ENCODE data around the gene ARHGEF33. TPM values are rescaled to one million over a fixed set of nuclear protein-coding genes. Genes with fewer than 3 reads are reported as not detected.

ARHGEF33 gene
- total RNA-seq, 2 experiments from 2014 or later: 0.28 TPM; not detected in 1

DNA sequence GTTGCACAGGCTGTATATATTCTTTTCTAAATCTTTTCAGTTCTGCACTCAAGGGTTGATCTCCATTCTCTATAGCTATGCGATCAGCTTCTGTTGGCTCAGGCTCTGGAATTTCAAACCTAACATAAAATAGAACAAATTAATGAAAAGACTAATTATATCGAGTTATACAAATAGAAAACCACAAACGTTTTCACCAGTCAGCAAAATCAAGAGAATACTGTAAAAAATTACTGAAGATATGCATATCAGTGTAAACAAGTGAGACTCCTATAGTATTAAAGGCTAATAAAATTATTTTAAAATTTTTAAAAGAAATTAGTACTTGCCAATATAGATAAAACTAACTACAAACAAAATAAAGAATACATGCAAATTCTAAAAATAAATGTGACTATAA, 124.2 kb downstream of the ARHGEF33 start:
- H3K27ac Mint-ChIP-seq: no peak overlapping the region
- H3K4me3 Mint-ChIP-seq: no peak overlapping the region
- H3K9me3 Mint-ChIP-seq: no peaks in the 10 kb centered on the region
- CTCF ChIA-PET: interaction anchor here (1.6 kb wide), 1 partner anchor 66 kb away, joined by 6 read pairs; no protein-coding TSS in a partner anchor
- no peak for DNase-seq
- no peaks in the 10 kb centered on the region for H3K27me3 Mint-ChIP-seq
- POLR2A ChIA-PET: no interaction called here
- H3K4me1 Mint-ChIP-seq: peaks cover 10% of the 10 kb centered on the region
- peaks cover 58% of the 10 kb centered on the region for H3K36me3 Mint-ChIP-seq (ENCODE audit: low read depth)

DNA sequence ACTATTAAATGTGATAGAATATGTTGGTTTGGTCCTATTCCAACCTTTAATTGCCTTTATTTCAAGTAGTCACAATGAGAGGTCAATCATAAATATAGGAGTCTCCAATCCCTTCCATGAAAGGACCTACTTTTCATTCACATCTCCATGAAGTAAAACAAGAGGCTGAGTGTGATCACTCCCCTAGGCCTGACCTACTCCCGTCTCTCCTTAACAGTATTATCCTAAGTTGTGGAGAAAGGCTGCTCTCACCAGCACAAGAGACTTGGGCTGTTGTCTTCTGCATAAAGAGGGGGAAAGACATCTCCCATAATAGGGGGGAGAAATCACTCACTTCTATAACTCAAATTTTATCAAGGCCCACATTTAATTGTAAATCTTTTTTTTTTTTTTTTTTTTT, 125.7 kb downstream of the ARHGEF33 start:
- ChIA-PET POLR2A (no interaction called here), CTCF (interaction anchor here (1.6 kb wide), 1 partner anchor 67 kb away, joined by 6 read pairs; no protein-coding TSS in a partner anchor)
- DNase-seq: no peak
- no peaks in the 10 kb centered on the region for H3K27me3 Mint-ChIP-seq
- H3K36me3 Mint-ChIP-seq (ENCODE audit: low read depth): peaks cover 57% of the 10 kb centered on the region
- no peaks in the 10 kb centered on the region for H3K9me3 Mint-ChIP-seq
- no peak overlapping the region for H3K4me3 Mint-ChIP-seq
- no peak overlapping the region for H3K27ac Mint-ChIP-seq
- H3K4me1 Mint-ChIP-seq: peaks cover 5% of the 10 kb centered on the region

GRCh38 chr2:39017334-39017733, 127.7 kb downstream of the ARHGEF33 start:
- Mint-ChIP-seq H3K36me3 (ENCODE audit: low read depth) (peaks cover 52% of the 10 kb centered on the region), H3K27ac (no peak overlapping the region), H3K4me1 (peaks cover 5% of the 10 kb centered on the region), H3K27me3 (no peaks in the 10 kb centered on the region), H3K9me3 (no peaks in the 10 kb centered on the region), H3K4me3 (no peak overlapping the region)
- POLR2A ChIA-PET: no interaction called here
- DNase-seq: no peak
- CTCF ChIA-PET: no interaction called here

DNA sequence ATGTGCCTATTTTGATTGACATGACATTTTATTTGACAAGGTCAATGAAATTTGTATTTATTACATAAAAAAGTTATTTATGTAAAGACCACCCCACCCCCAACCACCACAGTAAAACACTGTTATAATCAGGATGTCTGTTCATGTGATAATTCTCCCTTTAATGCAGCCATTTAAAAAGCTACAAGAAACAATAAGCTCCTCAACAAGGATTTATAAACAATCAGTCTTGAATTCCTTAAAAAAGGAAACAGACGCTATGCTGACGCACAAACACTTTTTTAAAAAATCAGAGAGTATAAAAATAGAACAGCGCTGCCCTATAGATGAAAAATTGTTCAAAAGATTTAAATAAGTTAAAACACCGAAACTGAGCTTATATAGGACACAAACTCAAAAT, 129.0 kb downstream of the ARHGEF33 start:
- ChIA-PET CTCF (interaction anchor here (1.4 kb wide), 1 partner anchor 71 kb away, joined by 3 read pairs; no protein-coding TSS in a partner anchor), POLR2A (interaction anchor here (0.5 to 1.3 kb wide), 2 partner anchors 23 to 267 kb away, joined by 3 read pairs; partner anchors contain the start of gene SRSF7)
- Mint-ChIP-seq H3K36me3 (ENCODE audit: low read depth) (peaks cover 56% of the 10 kb centered on the region), H3K4me1 (peaks cover 8% of the 10 kb centered on the region), H3K27me3 (no peaks in the 10 kb centered on the region), H3K27ac (no peak overlapping the region), H3K4me3 (no peak overlapping the region), H3K9me3 (no peaks in the 10 kb centered on the region)
- DNase-seq: no peak

DNA sequence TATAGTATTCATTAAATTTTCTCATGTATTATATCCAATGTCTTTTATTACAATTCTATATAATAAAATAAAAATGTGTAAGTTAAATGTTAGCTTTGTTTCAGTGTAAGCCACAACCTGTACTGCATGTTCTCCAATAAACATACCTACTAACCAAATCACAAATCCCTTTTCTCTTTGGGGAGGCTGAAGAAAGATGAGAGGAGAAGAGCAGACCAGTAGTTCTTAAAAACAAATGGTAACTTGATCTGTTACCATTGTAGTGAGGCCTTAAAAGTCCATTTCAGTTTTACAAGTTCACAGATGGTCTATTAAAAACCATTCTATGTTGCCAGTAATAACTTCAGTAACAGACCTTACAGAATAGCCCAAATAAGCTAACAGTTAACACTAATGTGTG, 130.7 kb downstream of the ARHGEF33 start:
- no peaks in the 10 kb centered on the region for H3K9me3 Mint-ChIP-seq
- H3K4me1 Mint-ChIP-seq: peaks cover 8% of the 10 kb centered on the region
- H3K4me3 Mint-ChIP-seq: no peak overlapping the region
- ChIA-PET POLR2A (interaction anchor here (1.3 kb wide), 1 partner anchor 21 kb away, joined by 3 read pairs; no protein-coding TSS in a partner anchor), CTCF (interaction anchor here (1.4 kb wide), 1 partner anchor 209 kb away, joined by 5 read pairs; no protein-coding TSS in a partner anchor)
- DNase-seq: no peak
- H3K36me3 Mint-ChIP-seq (ENCODE audit: low read depth): peaks cover 49% of the 10 kb centered on the region
- no peaks in the 10 kb centered on the region for H3K27me3 Mint-ChIP-seq
- H3K27ac Mint-ChIP-seq: no peak overlapping the region

DNA sequence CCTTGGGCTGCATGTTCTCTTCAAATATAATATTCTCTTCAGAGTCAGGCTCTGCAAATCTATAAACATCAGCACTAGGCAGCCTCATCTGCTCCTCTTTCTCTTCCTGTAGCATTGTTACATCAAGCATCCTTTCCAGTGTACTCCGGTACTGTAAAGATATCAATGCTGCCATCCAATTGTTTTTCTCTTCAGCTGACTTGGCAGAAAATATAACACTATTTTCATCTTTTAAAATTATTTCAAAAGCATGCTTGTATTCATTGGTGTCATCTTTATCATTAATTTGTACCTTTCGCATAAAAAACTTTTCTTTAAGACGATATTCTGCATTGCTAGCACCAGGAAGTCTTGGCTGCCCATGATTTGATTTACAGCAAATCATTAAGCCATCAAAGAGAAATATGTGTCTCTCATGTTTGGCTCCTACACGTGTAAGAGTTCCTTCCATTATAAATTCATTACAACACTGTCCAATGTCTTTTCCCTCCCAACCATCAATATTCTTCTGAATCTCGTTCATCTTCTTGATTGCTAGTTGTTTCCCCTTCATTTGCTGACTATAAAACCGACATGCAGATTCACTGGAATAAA, 133.1 kb downstream of the ARHGEF33 start:
- H3K4me3 Mint-ChIP-seq: no peak overlapping the region
- no peak for DNase-seq
- no peaks in the 10 kb centered on the region for H3K27me3 Mint-ChIP-seq
- no peak overlapping the region for H3K27ac Mint-ChIP-seq
- H3K9me3 Mint-ChIP-seq: no peaks in the 10 kb centered on the region
- POLR2A ChIA-PET: no interaction called here
- H3K4me1 Mint-ChIP-seq: peaks cover 3% of the 10 kb centered on the region
- CTCF ChIA-PET: no interaction called here
- H3K36me3 Mint-ChIP-seq (ENCODE audit: low read depth): peaks cover 45% of the 10 kb centered on the region

DNA sequence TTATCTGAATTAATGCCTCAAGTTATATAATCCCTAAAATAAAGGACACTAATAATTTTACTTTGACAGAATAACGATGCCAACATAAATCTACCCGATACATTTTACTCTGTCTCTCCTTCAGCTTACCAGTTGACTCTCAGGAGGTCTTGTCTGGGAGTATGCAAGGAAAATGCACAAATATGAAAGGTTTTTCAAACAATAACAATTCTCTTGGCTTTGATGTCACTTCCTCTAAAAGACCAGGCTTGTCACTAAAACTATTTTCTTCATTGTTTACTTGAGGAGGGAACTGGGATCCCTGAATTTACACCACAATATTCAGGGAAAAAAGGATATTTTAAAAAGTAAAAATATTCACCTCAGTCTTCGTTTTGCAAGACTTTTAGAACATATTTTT, 134.0 kb downstream of the ARHGEF33 start:
- H3K4me1 Mint-ChIP-seq: peaks cover 3% of the 10 kb centered on the region
- H3K27me3 Mint-ChIP-seq: no peaks in the 10 kb centered on the region
- CTCF ChIA-PET: no interaction called here
- H3K36me3 Mint-ChIP-seq (ENCODE audit: low read depth): peaks cover 49% of the 10 kb centered on the region
- DNase-seq: no peak
- H3K9me3 Mint-ChIP-seq: no peaks in the 10 kb centered on the region
- POLR2A ChIA-PET: no interaction called here
- H3K27ac Mint-ChIP-seq: no peak overlapping the region
- no peak overlapping the region for H3K4me3 Mint-ChIP-seq

- H3K4me3 Mint-ChIP-seq: no peak overlapping the region
- DNase-seq: no peak
- H3K27me3 Mint-ChIP-seq: no peaks in the 10 kb centered on the region
- no peak overlapping the region for H3K27ac Mint-ChIP-seq
- H3K4me1 Mint-ChIP-seq: peaks cover 3% of the 10 kb centered on the region
- POLR2A ChIA-PET: no interaction called here
- CTCF ChIA-PET: no interaction called here
- H3K9me3 Mint-ChIP-seq: no peaks in the 10 kb centered on the region
- H3K36me3 Mint-ChIP-seq (ENCODE audit: low read depth): peaks cover 48% of the 10 kb centered on the region
Observed at GRCh38 chr2:39024833-39025232, 135.2 kb downstream of the ARHGEF33 start.

Other genes starting within 250 kb of the ARHGEF33 start
- 10 to 100 TPM; 94.7 to 97.4 TPM for gene GALM, start 223.8 kb upstream of the ARHGEF33 start, total RNA-seq
- gene SRSF7, start 138.5 kb upstream of the ARHGEF33 start, total RNA-seq: 100 to 1,000 TPM; 243 to 249 TPM
- gene GEMIN6, start 111.7 kb upstream of the ARHGEF33 start, total RNA-seq: 10 to 100 TPM; 12.0 to 15.3 TPM
- gene DHX57, start 13.9 kb upstream of the ARHGEF33 start, total RNA-seq: 10 to 100 TPM; 12.1 to 12.8 TPM
- gene MORN2, start 13.9 kb upstream of the ARHGEF33 start, total RNA-seq: 1 to 10 TPM; 1.3 to 1.7 TPM
- gene SOS1, start 231.2 kb downstream of the ARHGEF33 start, total RNA-seq: 100 to 1,000 TPM; 229 to 254 TPM